Activated naive CD8-positive, alpha-beta T cell treated with anti-CD3 and anti-CD28 coated beads, Interleukin-2, amount 10 ng/mL, durations not matched to agents 7 days and 5 days (primary cell): ENCODE measurements around the gene VPS41. TPM values are rescaled to one million over a fixed set of nuclear protein-coding genes. Genes with fewer than 3 reads are reported as not detected.
"Not testable (repeated sequence)": the region's sequence is repeated elsewhere in the genome, so short reads cannot be mapped to it uniquely, and the experiment has no call there.

ENCODE experiments used
- ATAC-seq: fragments of 150-1000 bp; cut with Tn5 transposase; one replicate; pipeline ENCODE4 v1.10.0; 2021; ENCODE audit warnings: low read depth, moderate library complexity
- POLR2A ChIA-PET: fragments of 350-600 bp; sonication (Branson Sonifier 250); formaldehyde crosslinking; loops from one replicate; lab custom pipeline; 2021; ENCODE audit warnings: antibody characterized with exemption; lab: Charles Lee
- DNase-seq: peaks from one replicate; pipeline ENCODE4 v3.0.0; 2021
- H3K27ac Mint-ChIP-seq: one replicate; pipeline ENCODE4 v1.8.0; 2022; ENCODE audit warnings: mild to moderate bottlenecking, mixed read lengths
- H3K27me3 Mint-ChIP-seq: one replicate; pipeline ENCODE4 v1.8.0; 2022; ENCODE audit warnings: mild to moderate bottlenecking, moderate library complexity, mixed read lengths
- H3K36me3 Mint-ChIP-seq: one replicate; pipeline ENCODE4 v1.8.0; 2021; ENCODE audit warnings: mild to moderate bottlenecking, mixed read lengths
- H3K4me1 Mint-ChIP-seq: one replicate; pipeline ENCODE4 v1.8.0; 2021; ENCODE audit warnings: mixed read lengths
- H3K4me3 Mint-ChIP-seq: one replicate; pipeline ENCODE4 v1.8.0; 2022; ENCODE audit warnings: mild to moderate bottlenecking, moderate library complexity, mixed read lengths
- H3K9me3 Mint-ChIP-seq: one replicate; pipeline ENCODE4 v1.8.0; 2021; ENCODE audit warnings: mixed read lengths
- total RNA-seq, 2 experiments: library from RNA; stranded (reverse); gene quantifications; one replicate each; pipeline ENCODE4 v1.2.3, GENCODE V29; 2021

Gene VPS41
- total RNA-seq, 2 experiments from 2014 or later: 61.7 to 65.3 TPM

- POLR2A ChIA-PET: no interaction called here
- no peak for ATAC-seq
- no peak for DNase-seq
- Mint-ChIP-seq H3K9me3 (no peaks in the 10 kb centered on the region), H3K27ac (no peak overlapping the region), H3K4me1 (no peaks in the 10 kb centered on the region), H3K4me3 (no peak overlapping the region), H3K27me3 (no peaks in the 10 kb centered on the region), H3K36me3 (peaks cover 9% of the 10 kb centered on the region)
Observed at GRCh38 chr7:38862666-38863065, 46.3 kb downstream of the VPS41 start.

GRCh38 chr7:38858259-38858884, 50.6 kb downstream of the VPS41 start:
- H3K27me3 Mint-ChIP-seq: no peaks in the 10 kb centered on the region

GRCh38 chr7:38855867-38856266, 53.1 kb downstream of the VPS41 start:
- Mint-ChIP-seq H3K4me1 (peaks cover 2% of the 10 kb centered on the region), H3K4me3 (no peak overlapping the region), H3K36me3 (peaks cover 10% of the 10 kb centered on the region), H3K27me3 (no peaks in the 10 kb centered on the region), H3K9me3 (no peaks in the 10 kb centered on the region), H3K27ac (no peak overlapping the region)
- ATAC-seq: no peak
- DNase-seq: no peak
- POLR2A ChIA-PET: no interaction called here

More at GRCh38 chr7:38858259-38858884, 50.6 kb downstream of the VPS41 start:
- Mint-ChIP-seq H3K4me1 (peaks cover 2% of the 10 kb centered on the region), H3K27ac (no peak overlapping the region), H3K4me3 (no peak overlapping the region), H3K36me3 (peaks cover 16% of the 10 kb centered on the region), H3K9me3 (no peaks in the 10 kb centered on the region)
- ATAC-seq (no peak), DNase-seq (no peak)
- POLR2A ChIA-PET: no interaction called here

GRCh38 chr7:38855386-38855785, 53.6 kb downstream of the VPS41 start:
- Mint-ChIP-seq H3K36me3 (peaks cover 8% of the 10 kb centered on the region), H3K4me3 (no peak overlapping the region), H3K27me3 (no peaks in the 10 kb centered on the region), H3K4me1 (peaks cover 2% of the 10 kb centered on the region), H3K9me3 (no peaks in the 10 kb centered on the region), H3K27ac (no peak overlapping the region)
- POLR2A ChIA-PET: no interaction called here
- ATAC-seq: no peak
- DNase-seq: no peak

GRCh38 chr7:38854947-38855346, 54.0 kb downstream of the VPS41 start:
- H3K36me3 Mint-ChIP-seq, H3K27me3 Mint-ChIP-seq, H3K9me3 Mint-ChIP-seq, DNase-seq, H3K4me1 Mint-ChIP-seq, H3K27ac Mint-ChIP-seq, POLR2A ChIA-PET, ATAC-seq, H3K4me3 Mint-ChIP-seq: not testable (repeated sequence)

- no peaks in the 10 kb centered on the region for H3K27me3 Mint-ChIP-seq
- H3K27ac Mint-ChIP-seq: no peak overlapping the region
- DNase-seq (no peak), ATAC-seq (no peak)
- POLR2A ChIA-PET: no interaction called here
- H3K4me1 Mint-ChIP-seq: no peaks in the 10 kb centered on the region
- H3K4me3 Mint-ChIP-seq: no peak overlapping the region
- H3K36me3 Mint-ChIP-seq: peaks cover 12% of the 10 kb centered on the region
- no peaks in the 10 kb centered on the region for H3K9me3 Mint-ChIP-seq
Observed at GRCh38 chr7:38851321-38851720, 57.7 kb downstream of the VPS41 start.

- DNase-seq (no peak), ATAC-seq (no peak)
- peaks cover 7% of the 10 kb centered on the region for H3K36me3 Mint-ChIP-seq
- no peaks in the 10 kb centered on the region for H3K27me3 Mint-ChIP-seq
- no peak overlapping the region for H3K4me3 Mint-ChIP-seq
- H3K9me3 Mint-ChIP-seq: no peaks in the 10 kb centered on the region
- H3K4me1 Mint-ChIP-seq: peaks cover 2% of the 10 kb centered on the region
- H3K27ac Mint-ChIP-seq: no peak overlapping the region
- POLR2A ChIA-PET: no interaction called here
Observed at GRCh38 chr7:38846280-38846679, 62.7 kb downstream of the VPS41 start.

- H3K27ac Mint-ChIP-seq: no peak overlapping the region
- H3K4me3 Mint-ChIP-seq: no peak overlapping the region
- no peaks in the 10 kb centered on the region for H3K27me3 Mint-ChIP-seq
- H3K9me3 Mint-ChIP-seq: no peaks in the 10 kb centered on the region
- no peak for DNase-seq
- POLR2A ChIA-PET: no interaction called here
- no peak for ATAC-seq
- H3K36me3 Mint-ChIP-seq: peaks cover 7% of the 10 kb centered on the region
- peaks cover 2% of the 10 kb centered on the region for H3K4me1 Mint-ChIP-seq
Observed at GRCh38 chr7:38844952-38845563, 63.9 kb downstream of the VPS41 start.

GRCh38 chr7:38842746-38843145, 66.2 kb downstream of the VPS41 start:
- H3K36me3 Mint-ChIP-seq: peaks cover 7% of the 10 kb centered on the region
- H3K4me3 Mint-ChIP-seq: no peak overlapping the region
- H3K27ac Mint-ChIP-seq: no peak overlapping the region
- peaks cover 2% of the 10 kb centered on the region for H3K9me3 Mint-ChIP-seq
- POLR2A ChIA-PET: no interaction called here
- ATAC-seq: no peak
- peaks cover 2% of the 10 kb centered on the region for H3K4me1 Mint-ChIP-seq
- DNase-seq: no peak
- H3K27me3 Mint-ChIP-seq: no peaks in the 10 kb centered on the region

- Mint-ChIP-seq H3K4me3 (no peak overlapping the region), H3K27me3 (no peaks in the 10 kb centered on the region), H3K36me3 (no peaks in the 10 kb centered on the region), H3K4me1 (no peaks in the 10 kb centered on the region), H3K9me3 (peaks cover 2% of the 10 kb centered on the region), H3K27ac (no peak overlapping the region)
- ATAC-seq (no peak), DNase-seq (no peak)
- POLR2A ChIA-PET: no interaction called here
Observed at GRCh38 chr7:38840736-38841460, 68.1 kb downstream of the VPS41 start.

- Mint-ChIP-seq H3K9me3 (peaks cover 2% of the 10 kb centered on the region), H3K27ac (no peak overlapping the region), H3K36me3 (no peaks in the 10 kb centered on the region), H3K4me3 (no peak overlapping the region), H3K4me1 (no peaks in the 10 kb centered on the region), H3K27me3 (no peaks in the 10 kb centered on the region)
- POLR2A ChIA-PET: no interaction called here
- ATAC-seq: no peak
- no peak for DNase-seq
Observed at GRCh38 chr7:38839851-38840250, 69.1 kb downstream of the VPS41 start.

GRCh38 chr7:38838725-38839385, 70.1 kb downstream of the VPS41 start:
- DNase-seq: no peak
- H3K27me3 Mint-ChIP-seq: no peaks in the 10 kb centered on the region
- ATAC-seq: no peak
- no peaks in the 10 kb centered on the region for H3K36me3 Mint-ChIP-seq
- no peaks in the 10 kb centered on the region for H3K4me1 Mint-ChIP-seq
- POLR2A ChIA-PET: no interaction called here
- no peak overlapping the region for H3K4me3 Mint-ChIP-seq
- H3K9me3 Mint-ChIP-seq: peaks cover 2% of the 10 kb centered on the region
- H3K27ac Mint-ChIP-seq: no peak overlapping the region

GRCh38 chr7:38834357-38834756, 74.6 kb downstream of the VPS41 start:
- DNase-seq: no peak
- H3K27me3 Mint-ChIP-seq: no peaks in the 10 kb centered on the region
- POLR2A ChIA-PET: no interaction called here
- peaks cover 1% of the 10 kb centered on the region for H3K4me1 Mint-ChIP-seq
- H3K36me3 Mint-ChIP-seq: no peaks in the 10 kb centered on the region
- H3K9me3 Mint-ChIP-seq: peaks cover 2% of the 10 kb centered on the region
- ATAC-seq: no peak
- H3K27ac Mint-ChIP-seq: no peak overlapping the region
- H3K4me3 Mint-ChIP-seq: no peak overlapping the region
